ENCODE data around the gene POU1F1. TPM values are rescaled to one million over a fixed set of nuclear protein-coding genes. Genes with fewer than 3 reads are reported as not detected.
"Not testable (repeated sequence)": the region's sequence is repeated elsewhere in the genome, so short reads cannot be mapped to it uniquely, and the experiment has no call there.

POU1F1 gene
- total RNA-seq, 4 donors from 2014 or later: not detected

DNA sequence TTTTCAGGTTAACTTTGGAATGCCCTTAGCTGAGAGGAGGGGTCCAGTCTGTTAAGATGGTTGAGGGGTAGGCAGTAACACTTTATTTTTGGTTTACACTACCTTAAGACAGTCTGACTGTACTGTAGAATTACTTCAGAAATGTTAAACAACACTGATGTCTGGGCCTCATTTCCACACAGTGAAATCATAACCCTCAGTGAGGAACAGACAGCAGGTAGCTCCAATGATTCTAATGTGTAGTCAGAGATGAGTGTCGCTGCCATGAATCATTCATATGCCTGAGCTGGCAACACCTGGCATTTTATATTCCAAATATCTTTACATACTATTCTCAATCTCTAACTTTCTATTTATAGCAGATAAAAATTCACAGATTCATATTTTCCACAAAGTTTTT lies 37.3 kb upstream of the POU1F1 start:
- H3K27me3 ChIP-seq: no peaks in the 10 kb centered on the region
- TF ChIP-seq, protein P1, sequence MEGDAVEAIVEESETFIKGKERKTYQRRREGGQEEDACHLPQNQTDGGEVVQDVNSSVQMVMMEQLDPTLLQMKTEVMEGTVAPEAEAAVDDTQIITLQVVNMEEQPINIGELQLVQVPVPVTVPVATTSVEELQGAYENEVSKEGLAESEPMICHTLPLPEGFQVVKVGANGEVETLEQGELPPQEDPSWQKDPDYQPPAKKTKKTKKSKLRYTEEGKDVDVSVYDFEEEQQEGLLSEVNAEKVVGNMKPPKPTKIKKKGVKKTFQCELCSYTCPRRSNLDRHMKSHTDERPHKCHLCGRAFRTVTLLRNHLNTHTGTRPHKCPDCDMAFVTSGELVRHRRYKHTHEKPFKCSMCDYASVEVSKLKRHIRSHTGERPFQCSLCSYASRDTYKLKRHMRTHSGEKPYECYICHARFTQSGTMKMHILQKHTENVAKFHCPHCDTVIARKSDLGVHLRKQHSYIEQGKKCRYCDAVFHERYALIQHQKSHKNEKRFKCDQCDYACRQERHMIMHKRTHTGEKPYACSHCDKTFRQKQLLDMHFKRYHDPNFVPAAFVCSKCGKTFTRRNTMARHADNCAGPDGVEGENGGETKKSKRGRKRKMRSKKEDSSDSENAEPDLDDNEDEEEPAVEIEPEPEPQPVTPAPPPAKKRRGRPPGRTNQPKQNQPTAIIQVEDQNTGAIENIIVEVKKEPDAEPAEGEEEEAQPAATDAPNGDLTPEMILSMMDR (IDR thresholded peaks at IDR 0.05): no peak
- TF ChIP-seq POLR2A (IDR thresholded peaks at IDR 0.05): no peak
- H3K36me3 ChIP-seq: no peaks in the 10 kb centered on the region
- peaks cover 0 to 7% (median 0%) of the 10 kb centered on the region in 3 donors for H3K4me1 ChIP-seq
- no peak for DNase-seq
- H3K4me3 ChIP-seq: no peak overlapping the region
- intact Hi-C loops (cut with DNase I): no loop called here
- H3K27ac ChIP-seq: no peak overlapping the region
- no peaks in the 10 kb centered on the region for H3K9me3 ChIP-seq
- 48 to 65% methylated on average over 1 of the region's 1 CpG for WGBS, 2 donors

DNA sequence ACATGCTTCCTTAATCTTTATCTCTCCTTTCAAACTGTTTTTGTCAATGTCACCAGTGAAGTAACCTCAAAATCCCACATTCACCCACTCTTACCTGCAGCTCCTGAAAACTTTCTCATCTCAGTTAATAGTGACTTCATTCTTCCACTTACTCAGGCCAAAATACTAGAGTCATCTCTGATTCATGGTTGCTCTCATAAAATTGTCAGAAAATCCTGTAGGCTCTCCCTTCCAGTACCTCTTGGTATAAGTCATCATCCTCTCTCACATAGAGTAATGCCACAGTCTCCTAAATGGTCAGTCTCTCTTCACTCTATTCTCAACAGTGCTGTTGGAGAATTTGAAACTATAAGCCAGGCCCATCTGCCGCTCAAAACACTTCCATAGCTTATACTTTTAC lies 34.9 kb upstream of the POU1F1 start:
- DNase-seq: no peak

DNA sequence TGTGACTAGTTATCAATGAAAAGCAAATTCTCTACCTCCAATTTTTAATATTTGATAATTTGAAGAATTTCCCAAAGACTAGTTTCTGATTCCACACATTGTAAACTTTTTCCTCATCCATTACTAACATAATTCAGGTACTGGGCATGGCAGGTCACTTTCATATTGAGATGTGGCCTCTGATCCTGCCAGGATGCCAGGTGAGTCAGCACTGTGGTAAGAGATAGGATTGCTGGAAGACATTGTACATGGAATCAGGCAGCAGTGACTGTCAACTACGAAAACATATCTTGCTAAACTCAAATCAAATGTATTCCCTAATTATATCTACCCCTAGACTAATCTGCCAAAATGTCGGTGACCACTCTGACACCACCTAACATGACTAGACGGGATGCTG lies 33.2 kb upstream of the POU1F1 start:
- Histone ChIP-seq H3K27me3 (no peaks in the 10 kb centered on the region), H3K4me3 (no peak overlapping the region), H3K9me3 (no peaks in the 10 kb centered on the region), H3K4me1 (no peaks in the 10 kb centered on the region), H3K36me3 (no peaks in the 10 kb centered on the region), H3K27ac (no peak overlapping the region)
- 55 to 76% methylated on average over 3 of the region's 3 CpGs for WGBS, 2 donors
- TF ChIP-seq, protein P1 (IDR thresholded peaks at IDR 0.05): no peak
- no peak for TF ChIP-seq POLR2A (IDR thresholded peaks at IDR 0.05)
- intact Hi-C loops (cut with DNase I): no loop called here
- no peak for DNase-seq

More for the DNA sequence above, 34.9 kb upstream of the POU1F1 start:
- TF ChIP-seq POLR2A (IDR thresholded peaks at IDR 0.05): no peak
- TF ChIP-seq, protein P1 (IDR thresholded peaks at IDR 0.05): no peak
- Histone ChIP-seq H3K27ac (no peak overlapping the region), H3K27me3 (no peaks in the 10 kb centered on the region), H3K36me3 (no peaks in the 10 kb centered on the region), H3K9me3 (no peaks in the 10 kb centered on the region), H3K4me3 (no peak overlapping the region), H3K4me1 (no peaks in the 10 kb centered on the region)
- WGBS, 2 donors: 80 to 91% methylated on average over 1 of the region's 1 CpG
- intact Hi-C loops (cut with DNase I): no loop called here

DNA sequence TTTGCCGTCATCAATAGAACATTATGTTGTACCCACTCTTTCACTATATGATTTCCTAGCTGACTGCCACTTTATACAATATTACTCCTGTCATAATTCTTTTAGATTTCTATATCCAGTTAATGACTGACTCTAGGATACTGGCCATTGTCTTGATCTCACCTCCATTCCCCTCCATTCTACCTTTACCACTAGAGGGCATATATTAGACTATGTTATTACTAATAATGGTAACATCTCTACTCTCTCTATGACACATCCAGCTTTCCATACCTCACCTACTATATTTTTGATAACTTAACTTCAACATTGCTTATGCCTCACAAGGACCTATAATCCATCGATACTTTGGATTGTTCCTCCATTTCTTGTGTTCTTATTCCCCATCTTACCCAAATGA lies 31.4 kb upstream of the POU1F1 start:
- H3K9me3 ChIP-seq: no peaks in the 10 kb centered on the region
- H3K27ac ChIP-seq: no peak overlapping the region
- WGBS, 2 donors: 86 to 88% methylated on average over 2 of the region's 2 CpGs
- H3K36me3 ChIP-seq: no peaks in the 10 kb centered on the region
- intact Hi-C loops (cut with DNase I): no loop called here
- no peak overlapping the region for H3K4me3 ChIP-seq
- TF ChIP-seq, protein P1 (IDR thresholded peaks at IDR 0.05): peak in 1 of 6 experiments; percentile 31
- no peak for TF ChIP-seq POLR2A (IDR thresholded peaks at IDR 0.05)
- no peaks in the 10 kb centered on the region for H3K4me1 ChIP-seq
- DNase-seq: no peak
- H3K27me3 ChIP-seq: no peaks in the 10 kb centered on the region

DNA sequence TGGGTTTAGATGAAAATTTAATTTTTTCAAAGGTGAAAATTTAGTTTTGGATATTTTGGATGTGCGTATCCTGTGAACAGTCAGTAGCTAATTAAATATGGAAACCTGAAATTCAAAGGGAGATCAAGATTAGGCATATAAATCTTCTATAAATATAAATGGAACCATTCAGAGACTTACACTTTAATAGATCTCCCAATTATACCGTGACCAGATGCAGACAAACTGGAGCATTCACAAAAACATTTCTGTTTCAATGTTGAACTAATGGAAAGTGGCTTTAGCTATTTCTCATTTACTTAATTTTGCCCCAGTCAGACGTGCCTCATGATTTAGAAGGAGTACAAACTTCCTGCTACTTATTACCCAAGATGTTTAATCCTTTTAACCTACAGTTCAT lies 29.1 kb upstream of the POU1F1 start:
- Histone ChIP-seq H3K36me3 (no peaks in the 10 kb centered on the region), H3K9me3 (no peaks in the 10 kb centered on the region), H3K4me3 (no peak overlapping the region), H3K27me3 (no peaks in the 10 kb centered on the region), H3K4me1 (no peaks in the 10 kb centered on the region), H3K27ac (no peak overlapping the region)
- TF ChIP-seq POLR2A (IDR thresholded peaks at IDR 0.05): no peak
- TF ChIP-seq, protein P1 (IDR thresholded peaks at IDR 0.05): no peak
- WGBS, 2 donors: 60 to 62% methylated on average over 3 of the region's 3 CpGs
- intact Hi-C loops (cut with DNase I): no loop called here
- DNase-seq: no peak

DNA sequence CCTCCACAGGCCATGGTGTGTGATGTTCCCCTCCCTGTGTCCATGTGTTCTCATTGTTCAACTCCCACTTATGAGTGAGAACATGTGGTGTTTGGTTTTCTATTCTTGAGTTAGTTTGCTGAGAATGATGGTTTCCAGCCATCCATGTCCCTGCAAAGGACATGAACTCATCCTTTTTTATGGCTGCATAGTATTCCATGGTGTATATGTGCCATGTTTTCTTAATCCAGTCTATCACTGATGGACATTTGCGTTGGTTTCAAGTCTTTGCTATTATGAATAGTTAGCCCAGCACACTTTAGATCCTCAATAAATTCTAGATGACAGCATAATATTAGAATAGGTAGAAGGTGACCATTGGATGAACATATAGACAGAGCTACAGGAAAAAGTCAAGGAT lies 28.6 kb upstream of the POU1F1 start:
- intact Hi-C loops (cut with DNase I): not testable (repeated sequence)

More for the DNA sequence above, 28.6 kb upstream of the POU1F1 start:
- DNase-seq, H3K27ac ChIP-seq, H3K4me3 ChIP-seq, H3K27me3 ChIP-seq, H3K4me1 ChIP-seq, H3K36me3 ChIP-seq, H3K9me3 ChIP-seq: not testable (repeated sequence)
- 63 to 79% methylated on average over 1 of the region's 1 CpG for WGBS, 2 donors
